ENCODE data around the gene CALCOCO2. TPM values are rescaled to one million over a fixed set of nuclear protein-coding genes. Genes with fewer than 3 reads are reported as not detected.

CALCOCO2 gene
- total and polyA plus RNA-seq, 2 experiments from 2014 or later: 14.4 to 16.3 TPM

- Mint-ChIP-seq H3K27me3 (ENCODE audit: insufficient read depth, low read depth, poor library complexity) (peaks cover 6% of the 10 kb centered on the region), H3K27ac (no peak overlapping the region), H3K9me3 (no peaks in the 10 kb centered on the region), H3K4me1 (no peaks in the 10 kb centered on the region), H3K36me3 (ENCODE audit: low read depth) (no peaks in the 10 kb centered on the region), H3K4me3 (no peak overlapping the region)
- H3K36me3 ChIP-seq (ENCODE audit: insufficient read depth): no peaks in the 10 kb centered on the region
- no peak for ATAC-seq
- H3K79me2 ChIP-seq (replicated peaks; ENCODE audit: insufficient read depth): no peaks in the 10 kb centered on the region
- DNase-seq (ENCODE audit: low spot score): no peak
- H4K20me1 ChIP-seq (replicated peaks; ENCODE audit: insufficient read depth): no peaks in the 10 kb centered on the region
- no peak for TF ChIP-seq ZNF114 (CRISPR knock-in tag; IDR thresholded peaks at IDR 0.05)
- no peak for TF ChIP-seq EZH2phosphoT487 (IDR thresholded peaks at IDR 0.05; ENCODE audit: unreplicated experiment)
- no peak for TF ChIP-seq POLR2AphosphoS5 (IDR thresholded peaks at IDR 0.05; ENCODE audit: low read depth)
- no peak for TF ChIP-seq EZH2 (IDR thresholded peaks at IDR 0.05; ENCODE audit: low read depth, unreplicated experiment)
- TF ChIP-seq REST (IDR thresholded peaks at IDR 0.05; ENCODE audit: unreplicated experiment): no peak
- TF ChIP-seq CREB1 (CRISPR knock-in tag; IDR thresholded peaks at IDR 0.05; ENCODE audit: low read depth): no peak
- TF ChIP-seq, protein P1, sequence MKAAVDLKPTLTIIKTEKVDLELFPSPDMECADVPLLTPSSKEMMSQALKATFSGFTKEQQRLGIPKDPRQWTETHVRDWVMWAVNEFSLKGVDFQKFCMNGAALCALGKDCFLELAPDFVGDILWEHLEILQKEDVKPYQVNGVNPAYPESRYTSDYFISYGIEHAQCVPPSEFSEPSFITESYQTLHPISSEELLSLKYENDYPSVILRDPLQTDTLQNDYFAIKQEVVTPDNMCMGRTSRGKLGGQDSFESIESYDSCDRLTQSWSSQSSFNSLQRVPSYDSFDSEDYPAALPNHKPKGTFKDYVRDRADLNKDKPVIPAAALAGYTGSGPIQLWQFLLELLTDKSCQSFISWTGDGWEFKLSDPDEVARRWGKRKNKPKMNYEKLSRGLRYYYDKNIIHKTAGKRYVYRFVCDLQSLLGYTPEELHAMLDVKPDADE (IDR thresholded peaks at IDR 0.05): no peak
- TF ChIP-seq JUNB (IDR thresholded peaks at IDR 0.05; ENCODE audit: unreplicated experiment): no peak
- no peak overlapping the region for H3K4me2 ChIP-seq
- H3K9me2 ChIP-seq (ENCODE audit: insufficient read depth): no peaks in the 10 kb centered on the region
- no peaks in the 10 kb centered on the region for H3K4me1 ChIP-seq (ENCODE audit: insufficient read depth)
- H2AFZ ChIP-seq: no peak overlapping the region
- 0 out of 2 replicates have a peak, but pooled peaks cover 2% of the 10 kb centered on the region for H3F3A ChIP-seq (replicated peaks; ENCODE audit: low read depth)
- H3K27me3 ChIP-seq (ENCODE audit: insufficient read depth): no peaks in the 10 kb centered on the region
- H3K4me3 ChIP-seq: no peak overlapping the region
- H3K27ac ChIP-seq (ENCODE audit: low read depth): no peak overlapping the region
These were observed 31.6 kb upstream of the CALCOCO2 start for GRCh38 chr17:48799069-48799723.

GRCh38 chr17:48800626-48801217 lies 30.1 kb upstream of the CALCOCO2 start:
- Mint-ChIP-seq H3K4me3 (no peak overlapping the region), H3K9me3 (no peaks in the 10 kb centered on the region), H3K36me3 (ENCODE audit: low read depth) (no peaks in the 10 kb centered on the region), H3K27ac (no peak overlapping the region), H3K27me3 (ENCODE audit: insufficient read depth, low read depth, poor library complexity) (peaks cover 1% of the 10 kb centered on the region), H3K4me1 (peaks cover 9% of the 10 kb centered on the region; the same call in 2 of the 3 replicates)
- no peaks in the 10 kb centered on the region for H3K27me3 ChIP-seq (ENCODE audit: insufficient read depth)
- DNase-seq (ENCODE audit: low spot score) (no peak), ATAC-seq (no peak)
- H4K20me1 ChIP-seq (replicated peaks; ENCODE audit: insufficient read depth): no peaks in the 10 kb centered on the region
- H3K4me3 ChIP-seq: no peak overlapping the region
- H3K9me2 ChIP-seq (ENCODE audit: insufficient read depth): no peaks in the 10 kb centered on the region
- no peaks in the 10 kb centered on the region for H3K36me3 ChIP-seq (ENCODE audit: insufficient read depth)
- peaks cover 6% of the 10 kb centered on the region; the same call in 1 of the 2 replicates for H3K4me1 ChIP-seq (ENCODE audit: insufficient read depth)
- H3F3A ChIP-seq (replicated peaks; ENCODE audit: low read depth): no peaks in the 10 kb centered on the region
- no peak overlapping the region for H2AFZ ChIP-seq
- no peak overlapping the region for H3K4me2 ChIP-seq
- H3K79me2 ChIP-seq (replicated peaks; ENCODE audit: insufficient read depth): no peaks in the 10 kb centered on the region
- no peak overlapping the region for H3K27ac ChIP-seq (ENCODE audit: low read depth)
- no peak for TF ChIP-seq STAT1 (IDR thresholded peaks at IDR 0.05; ENCODE audit: unreplicated experiment)
- no peak for TF ChIP-seq ZNF331 (CRISPR knock-in tag; IDR thresholded peaks at IDR 0.05; ENCODE audit: low read depth)
- TF ChIP-seq NANOG (IDR thresholded peaks at IDR 0.05; ENCODE audit: borderline replicate concordance): no peak
- TF ChIP-seq POLR2AphosphoS5 (IDR thresholded peaks at IDR 0.05; ENCODE audit: low read depth): no peak
- no peak for TF ChIP-seq EZH2 (IDR thresholded peaks at IDR 0.05; ENCODE audit: low read depth, unreplicated experiment)
- TF ChIP-seq JUNB (IDR thresholded peaks at IDR 0.05; ENCODE audit: unreplicated experiment): no peak
- no peak for TF ChIP-seq EZH2phosphoT487 (IDR thresholded peaks at IDR 0.05; ENCODE audit: unreplicated experiment)
- no peak for TF ChIP-seq REST (IDR thresholded peaks at IDR 0.05; ENCODE audit: unreplicated experiment)
- TF ChIP-seq CTCF (conservative IDR thresholded peaks at IDR 0.05; ENCODE audit: low read depth in 2 of 2): no peak
- no peak for TF ChIP-seq CREB1 (CRISPR knock-in tag; IDR thresholded peaks at IDR 0.05; ENCODE audit: low read depth)
